Measurements from ENCODE around the gene TOR1AIP1. TPM values are rescaled to one million over a fixed set of nuclear protein-coding genes. Genes with fewer than 3 reads are reported as not detected.
"Not testable (repeated sequence)": the region's sequence is repeated elsewhere in the genome, so short reads cannot be mapped to it uniquely, and the experiment has no call there.

The TOR1AIP1 gene
- 57.1 TPM for polyA plus RNA-seq (ENCODE audit: insufficient read length)
- long read RNA-seq, donor 1, transcript TOR1AIP1-208 (10 exons, 3,685 nt): major isoform, 10 of 25 reads
- long read RNA-seq, donor 1, partial matches to known transcripts: 15 of 25 reads
- long read RNA-seq, donor 1, other reads (novel, unspliced or antisense): 0 of 25 reads
- long read RNA-seq, donor 2, full-length matches to known transcripts: 8 of 8 reads
- long read RNA-seq, donor 2, partial matches to known transcripts: 0 of 8 reads
- long read RNA-seq, donor 2, other reads (novel, unspliced or antisense): 0 of 8 reads
- long read RNA-seq, donor 3, full-length matches to known transcripts: 4 of 10 reads
- long read RNA-seq, donor 3, partial matches to known transcripts: 6 of 10 reads
- long read RNA-seq, donor 3, other reads (novel, unspliced or antisense): 0 of 10 reads
- long read RNA-seq, donor 4: 0 reads
- long read RNA-seq, donor 5, transcript TOR1AIP1-208 (10 exons, 3,685 nt): major isoform, 8 of 8 reads
- long read RNA-seq, donor 5, partial matches to known transcripts: 0 of 8 reads
- long read RNA-seq, donor 5, other reads (novel, unspliced or antisense): 0 of 8 reads
- long read RNA-seq, donor 6, full-length matches to known transcripts: 4 of 4 reads
- long read RNA-seq, donor 6, partial matches to known transcripts: 0 of 4 reads
- long read RNA-seq, donor 6, other reads (novel, unspliced or antisense): 0 of 4 reads
- long read RNA-seq, donor 7, full-length matches to known transcripts: 10 of 15 reads
- long read RNA-seq, donor 7, partial matches to known transcripts: 5 of 15 reads
- long read RNA-seq, donor 7, other reads (novel, unspliced or antisense): 0 of 15 reads
- long read RNA-seq, donor 8, full-length matches to known transcripts: 2 of 2 reads
- long read RNA-seq, donor 8, partial matches to known transcripts: 0 of 2 reads
- long read RNA-seq, donor 8, other reads (novel, unspliced or antisense): 0 of 2 reads

- DNase-seq: peak; percentile 96
These were observed at the start of gene TOR1AIP1 for GRCh38 chr1:179882253-179883039. Gene TOR1AIP1, plus strand, starts transcription at chr1:179882285. Its CDS starts 218 bp downstream, at chr1:179882503.

GRCh38 chr1:179836686-179837445 is 45.2 kb upstream of the TOR1AIP1 start:
- not testable (repeated sequence) for DNase-seq

DNA sequence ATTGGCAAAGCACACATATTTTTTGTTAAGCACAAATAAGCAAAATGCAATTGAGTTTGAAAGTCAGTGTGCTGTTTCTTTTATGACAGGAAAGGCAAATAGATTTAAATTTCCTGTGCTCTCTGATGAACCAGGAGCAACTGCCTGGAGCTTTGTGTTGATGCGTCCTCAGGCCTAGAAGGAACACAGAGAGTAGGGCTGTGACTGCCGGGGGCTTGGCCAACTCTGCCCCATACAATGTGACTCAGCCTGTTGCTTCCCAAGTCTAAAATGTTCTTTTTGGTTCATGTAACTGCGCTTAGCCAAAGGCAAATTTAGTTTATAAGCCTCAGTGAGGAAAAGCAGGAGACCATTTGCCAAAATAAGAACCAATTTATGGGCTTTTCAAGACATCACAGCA is 42.0 kb upstream of the TOR1AIP1 start:
- no peak for DNase-seq

DNA sequence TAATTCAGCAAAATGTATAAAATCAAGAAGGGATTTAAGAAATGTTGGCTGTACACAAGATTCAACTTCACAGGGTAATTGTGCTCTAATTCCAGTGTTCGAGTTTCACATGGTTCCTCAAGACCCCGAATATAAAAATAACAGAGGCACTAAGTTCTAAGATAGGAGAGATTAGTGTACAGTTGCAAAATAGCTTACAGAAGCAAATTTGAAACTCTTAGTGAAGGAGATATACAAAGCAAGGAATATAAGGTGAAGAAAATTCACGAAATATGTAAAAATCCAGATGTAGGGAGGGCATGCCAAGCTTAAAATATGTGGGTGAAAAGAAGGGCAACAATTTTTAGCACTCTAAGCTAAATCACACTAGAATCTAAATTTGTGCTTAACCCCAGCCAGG is 33.9 kb upstream of the TOR1AIP1 start:
- DNase-seq: no peak

DNA sequence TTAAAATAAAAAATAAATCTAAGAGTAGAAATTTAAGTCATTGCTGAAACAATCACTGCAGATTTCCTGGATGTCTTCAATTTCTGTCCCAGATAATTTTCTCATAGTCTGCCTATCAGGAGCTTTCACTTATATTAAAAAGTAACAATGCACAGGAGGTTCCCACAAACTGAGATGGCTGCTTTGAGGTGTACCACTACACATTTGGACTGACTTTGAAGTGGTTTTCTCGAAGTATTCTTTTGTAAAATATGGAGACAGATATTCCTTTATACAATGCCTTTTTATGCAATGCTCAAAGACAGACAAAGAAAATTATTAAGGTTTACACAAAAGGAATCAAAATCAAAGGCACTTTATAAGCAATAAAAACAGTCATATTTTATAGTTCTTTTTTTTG is 29.0 kb upstream of the TOR1AIP1 start:
- DNase-seq: no peak

DNA sequence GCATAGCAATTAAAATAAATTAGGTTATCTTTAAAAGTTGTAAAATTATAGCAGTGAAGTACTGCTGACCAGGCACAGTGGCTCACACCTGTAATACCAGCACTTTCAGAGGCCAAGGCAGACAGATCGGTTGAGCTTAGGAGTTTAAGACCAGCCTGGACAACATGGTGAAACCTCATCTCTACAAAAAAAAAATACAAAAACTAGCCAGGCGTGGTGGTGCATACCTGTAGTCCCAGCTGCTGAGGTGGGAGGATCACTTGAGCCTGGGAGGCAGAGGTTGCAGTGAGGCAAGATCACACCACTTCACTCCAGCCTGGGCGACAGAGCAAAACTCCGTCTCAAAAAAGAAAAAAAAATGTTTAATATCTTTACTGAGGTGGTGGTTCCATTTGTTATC is 26.3 kb upstream of the TOR1AIP1 start:
- not testable (repeated sequence) for DNase-seq

DNA sequence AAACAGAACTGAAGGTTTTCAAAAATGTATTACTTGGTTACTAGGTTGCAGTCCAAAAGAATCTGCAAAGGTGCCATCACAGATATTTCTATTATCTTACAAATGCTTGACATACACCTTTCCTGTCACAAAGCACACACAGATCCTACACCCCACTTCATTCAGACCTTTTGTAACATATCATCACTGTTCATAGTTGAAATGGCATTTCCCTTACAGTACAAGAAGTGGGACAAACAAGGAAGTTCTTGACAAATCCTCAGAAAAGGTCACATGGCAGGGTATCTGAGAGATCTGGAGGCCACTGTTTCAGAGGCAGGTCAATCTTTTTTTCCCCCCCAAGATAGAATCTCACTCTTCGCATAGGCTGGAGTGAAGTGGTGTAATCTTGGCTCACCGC is 25.8 kb upstream of the TOR1AIP1 start:
- no peak for DNase-seq

DNA sequence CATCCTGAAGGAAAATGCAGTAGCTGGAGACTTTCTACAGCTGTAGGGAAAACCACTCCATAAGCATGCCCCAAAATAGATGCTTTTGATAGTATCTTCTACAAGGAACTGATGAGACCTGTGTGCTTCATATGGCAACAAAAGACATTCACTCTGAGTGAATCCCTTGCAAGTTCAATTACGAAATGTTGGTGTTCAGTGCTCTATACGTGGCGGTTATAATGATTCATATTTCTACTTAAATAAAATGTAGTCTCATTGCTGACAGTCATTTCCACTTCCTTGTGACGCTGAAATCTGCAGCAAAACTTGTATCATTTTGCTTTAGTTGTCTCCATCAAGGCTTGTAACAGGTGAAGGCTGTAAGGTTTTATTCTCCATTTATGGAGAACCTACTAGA is 25.1 kb upstream of the TOR1AIP1 start:
- no peak for DNase-seq

DNA sequence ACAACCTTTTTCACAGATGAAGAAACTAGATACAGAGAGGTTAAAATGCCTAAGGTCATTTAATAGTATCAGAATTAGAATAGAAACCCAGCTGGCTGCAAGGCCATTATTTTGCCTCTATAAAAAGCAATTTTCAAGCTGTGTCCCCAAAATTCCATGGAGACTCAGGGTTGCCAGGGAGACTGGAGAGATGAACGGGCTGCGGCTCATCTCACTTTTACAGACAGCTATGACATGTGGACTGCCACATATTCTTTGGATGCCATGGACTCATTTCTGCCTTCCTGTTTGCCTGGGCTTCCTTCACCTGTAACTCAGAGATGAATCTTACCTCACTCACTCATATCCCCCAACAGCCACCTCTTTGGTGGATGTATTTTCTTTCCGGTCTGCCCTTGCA is 21.4 kb upstream of the TOR1AIP1 start:
- DNase-seq: no peak

- no peak for DNase-seq
These were observed 16.7 kb upstream of the TOR1AIP1 start for GRCh38 chr1:179865377-179865776.

DNA sequence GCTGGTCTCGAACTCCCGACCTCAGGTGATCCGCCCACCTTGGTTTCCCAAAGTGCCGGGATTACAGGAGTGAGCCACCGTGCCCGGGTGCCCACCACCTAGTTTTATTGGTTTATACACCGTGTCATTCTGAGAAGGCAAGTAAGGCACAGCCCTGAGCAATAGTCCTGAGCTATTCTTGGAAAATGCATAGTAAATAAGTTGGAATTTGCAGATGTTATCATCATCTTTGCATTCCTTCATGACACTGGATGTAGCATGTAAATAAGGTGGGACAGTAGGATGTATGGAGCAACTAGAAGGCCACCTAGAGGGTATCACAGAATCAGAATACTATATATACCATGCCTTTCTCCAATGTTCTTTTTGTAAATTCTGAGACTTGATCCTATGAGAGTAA is 15.5 kb upstream of the TOR1AIP1 start:
- no peak for DNase-seq

DNA sequence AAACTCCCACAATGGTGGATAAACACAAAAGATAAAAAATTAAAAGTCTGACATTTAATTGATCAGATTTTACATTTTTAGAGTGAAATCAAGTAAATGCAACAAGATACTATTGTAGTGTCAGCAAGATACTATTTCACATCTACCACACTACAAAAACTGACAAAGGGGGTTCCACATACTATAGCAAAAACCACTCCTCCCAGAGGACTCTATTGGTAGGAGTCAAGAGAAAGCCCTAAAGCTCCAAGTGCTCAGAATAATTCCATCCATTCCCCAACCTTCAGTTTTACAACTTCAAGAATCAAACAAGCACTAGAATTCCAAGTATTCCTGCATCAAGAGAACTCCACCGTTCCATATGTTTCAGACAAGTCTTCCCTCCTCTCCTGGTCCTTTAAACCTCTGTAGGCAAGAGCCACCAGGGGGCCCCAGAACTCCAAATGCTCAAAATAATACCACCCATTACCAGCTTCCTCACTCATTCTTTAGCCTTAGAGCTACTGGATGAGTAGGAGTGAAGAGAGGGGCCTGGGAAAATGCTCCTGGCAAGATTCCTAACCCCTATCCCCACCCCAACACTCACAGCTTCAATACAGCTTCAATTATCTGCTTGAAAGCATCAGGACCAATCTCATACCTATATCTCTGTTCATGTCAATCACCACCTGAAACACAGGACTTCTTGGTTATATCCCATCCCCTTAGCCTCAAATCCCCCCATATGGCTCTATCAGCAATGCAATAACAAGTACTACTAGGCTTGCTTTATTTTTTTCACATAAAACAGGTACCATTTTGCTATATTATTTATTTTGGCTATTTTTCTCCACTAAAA is 14.4 kb upstream of the TOR1AIP1 start:
- DNase-seq: peak; percentile 48

DNA sequence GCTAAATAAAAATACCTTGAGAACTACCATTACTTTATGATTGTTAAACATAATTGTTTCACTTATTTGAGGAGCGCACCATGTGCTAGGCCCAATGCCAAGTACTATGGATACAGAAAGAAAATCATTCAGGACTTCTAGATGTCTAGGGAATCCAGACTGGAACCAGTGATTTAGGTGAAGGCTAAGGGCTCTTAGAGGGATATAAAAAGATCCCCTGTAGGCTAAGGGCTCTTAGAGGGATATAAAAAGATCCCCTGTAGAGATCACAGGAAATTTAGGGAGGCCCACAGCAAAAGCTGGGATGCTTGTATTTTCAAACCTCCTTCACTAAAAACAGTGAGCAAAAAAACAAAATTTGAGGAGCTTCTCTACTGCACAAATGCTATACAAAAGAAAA is 11.2 kb upstream of the TOR1AIP1 start:
- no peak for DNase-seq

DNA sequence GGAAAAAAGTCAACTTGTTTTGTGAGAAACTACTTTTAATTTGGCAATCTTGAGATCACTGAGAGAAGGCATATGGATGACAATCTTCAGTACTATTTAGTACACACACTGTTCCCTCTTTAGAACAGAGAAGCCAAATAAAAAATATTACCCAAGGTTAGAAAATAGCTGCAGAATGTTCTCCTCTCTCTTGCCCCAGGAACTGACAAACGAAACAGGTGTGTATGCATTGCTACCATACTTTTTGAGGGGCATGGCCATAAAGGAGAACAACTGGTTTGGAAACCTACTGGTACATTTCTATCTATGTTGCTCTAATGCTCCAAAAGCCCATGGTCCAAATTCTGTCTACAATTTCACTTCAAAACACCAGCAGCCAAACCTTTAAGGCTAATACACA is 10.1 kb upstream of the TOR1AIP1 start:
- no peak for DNase-seq

- no peak for DNase-seq
These were observed 9.5 kb upstream of the TOR1AIP1 start for GRCh38 chr1:179872558-179872957.

DNA sequence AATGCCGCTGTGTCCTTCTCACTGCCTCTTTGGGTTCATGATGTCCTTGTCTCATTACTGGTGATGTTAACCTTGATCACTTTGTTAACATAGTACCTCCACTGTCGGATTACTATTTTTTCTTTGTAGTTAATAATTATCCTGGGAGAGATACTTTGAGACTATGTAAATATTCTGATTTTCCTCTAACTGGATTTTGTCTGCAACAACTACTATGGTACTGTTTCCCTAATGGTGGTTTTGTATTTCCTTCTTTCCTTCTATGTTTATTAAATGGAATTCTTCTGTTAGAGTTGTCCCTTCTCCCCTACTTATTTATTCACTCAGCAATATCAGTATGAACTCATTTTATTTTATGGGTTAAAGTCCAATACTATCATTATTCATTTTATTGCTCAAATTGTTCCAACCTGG is 8.6 kb upstream of the TOR1AIP1 start:
- DNase-seq: no peak

GRCh38 chr1:179875596-179876299 is 6.3 kb upstream of the TOR1AIP1 start:
- DNase-seq: no peak

DNA sequence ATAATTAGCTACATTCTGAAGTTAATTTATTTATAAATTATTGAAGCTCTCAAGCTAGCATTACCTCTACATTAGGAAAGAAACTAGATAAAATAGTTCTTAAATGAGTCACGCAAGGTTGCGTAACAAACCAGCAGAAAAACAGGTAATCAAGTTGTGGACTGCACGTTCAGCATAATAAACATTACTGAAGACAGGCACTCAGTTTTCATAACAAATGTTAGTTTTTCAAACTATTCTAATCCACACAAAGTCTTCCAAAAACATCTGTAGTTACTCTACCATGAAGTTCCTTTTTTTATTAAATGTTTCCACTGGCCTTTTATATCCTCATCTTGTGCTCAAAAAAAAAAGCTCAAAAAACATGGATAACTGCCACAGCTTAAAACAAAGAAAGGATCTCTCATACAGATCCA is 5.8 kb upstream of the TOR1AIP1 start:
- no peak for DNase-seq

DNA sequence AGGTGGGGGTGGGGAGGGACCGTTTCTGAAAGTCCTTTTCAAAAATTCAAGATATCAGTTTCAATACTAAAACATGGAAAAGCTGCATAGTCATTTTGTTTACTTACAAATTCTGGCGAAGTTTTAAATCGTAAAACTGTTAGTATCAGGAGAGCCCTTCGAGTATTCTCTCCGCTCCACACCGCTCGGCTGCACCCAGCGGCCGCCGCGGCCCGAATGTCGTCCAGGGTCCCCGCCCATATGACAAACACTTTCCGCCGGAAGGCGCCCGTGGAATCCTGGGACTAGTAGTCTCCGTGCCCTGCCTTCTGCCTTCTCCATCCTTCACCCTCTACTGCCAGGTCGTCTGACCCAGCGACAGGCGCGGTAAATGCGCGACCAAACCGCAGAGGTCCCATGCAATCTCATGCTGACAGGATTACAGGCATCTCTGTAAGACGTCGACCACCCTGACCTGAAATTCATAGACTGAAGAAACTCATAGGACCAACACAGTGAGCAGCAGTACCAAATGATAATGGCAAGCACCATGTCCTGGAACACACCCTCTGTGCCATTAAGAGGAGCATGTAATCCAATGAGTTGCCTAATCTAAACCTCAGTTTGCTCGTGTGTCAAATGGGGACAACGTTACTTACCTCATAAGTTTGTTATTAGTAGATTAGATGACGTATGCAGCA is 4.4 kb upstream of the TOR1AIP1 start, which contains the start of gene TOR1AIP2:
Gene TOR1AIP2, minus strand, starts transcription at position 218 of the 680 bp plus-strand sequence. CDS start 25,138 bp downstream, outside the sequence.
- DNase-seq: peak; percentile 86

All from left kidney (tissue), 8 donors.